Neural crest cell (in vitro differentiated cells): ENCODE results near the gene TALDO1. TPM values are rescaled to one million over a fixed set of nuclear protein-coding genes. Genes with fewer than 3 reads are reported as not detected.
A peak's percentile ranks its signal among the peaks of the same experiment; 100 is the strongest.
"Not testable (repeated sequence)": the region's sequence is repeated elsewhere in the genome, so short reads cannot be mapped to it uniquely, and the experiment has no call there.

Experiments
- DNase-seq: peaks from one replicate; pipeline ENCODE4 v3.0.0; 2021; ENCODE audit warnings: low read depth, mixed read lengths, low spot score
- H3K27ac Mint-ChIP-seq: one replicate; pipeline ENCODE4 v1.8.0; 2021; ENCODE audit warnings: mild to moderate bottlenecking, mixed read lengths; ENCODE audit not compliant: unreplicated experiment
- H3K27me3 Mint-ChIP-seq: 2 replicates; pipeline ENCODE4 v1.8.0; 2021; ENCODE audit warnings: low read depth, mild to moderate bottlenecking, mixed read lengths
- H3K36me3 Mint-ChIP-seq: 2 replicates; pipeline ENCODE4 v1.8.0; 2021; ENCODE audit warnings: low read depth, mild to moderate bottlenecking, mixed read lengths
- H3K4me1 Mint-ChIP-seq: 2 replicates; pipeline ENCODE4 v1.8.0; 2021; ENCODE audit warnings: mixed read lengths
- H3K4me3 Mint-ChIP-seq: one replicate; pipeline ENCODE4 v1.8.0; 2021; ENCODE audit warnings: mild to moderate bottlenecking, mixed read lengths
- H3K9me3 Mint-ChIP-seq: 2 replicates; pipeline ENCODE4 v1.8.0; 2021; ENCODE audit warnings: mixed read lengths
- CTCF ChIP-seq: fragments of 200-600 bp; sonication (generic); conservative IDR thresholded peaks from 2 replicates; pipeline ENCODE4 v1.5.0; 2021; ENCODE audit warnings: antibody characterized with exemption, mild to moderate bottlenecking
- total RNA-seq: library from RNA; stranded (reverse); gene quantifications from 2 replicates; pipeline ENCODE4 v1.2.1, GENCODE V29; 2021

TALDO1 gene
- total RNA-seq, 1 donor from 2014 or later, result 154 TPM

GRCh38 chr11:728901-729491 lies 18.3 kb upstream of the TALDO1 start:
- Mint-ChIP-seq H3K4me1 (peaks cover 8% of the 10 kb centered on the region), H3K4me3 (no peak overlapping the region), H3K27me3 (peaks cover 44% of the 10 kb centered on the region), H3K36me3 (no peaks in the 10 kb centered on the region), H3K27ac (no peak overlapping the region), H3K9me3 (no peaks in the 10 kb centered on the region)
- no peak for DNase-seq
- no peak for TF ChIP-seq CTCF

- Mint-ChIP-seq H3K36me3 (no peaks in the 10 kb centered on the region), H3K27me3 (peaks cover 39% of the 10 kb centered on the region), H3K4me1 (peaks cover 8% of the 10 kb centered on the region), H3K4me3 (peak overlapping the region; percentile 48), H3K27ac (peak overlapping the region; percentile 70), H3K9me3 (no peaks in the 10 kb centered on the region)
- no peak for DNase-seq
- no peak for TF ChIP-seq CTCF
Observed at GRCh38 chr11:729492-730074, 17.7 kb upstream of the TALDO1 start.

- Mint-ChIP-seq H3K4me1 (peaks cover 21% of the 10 kb centered on the region), H3K36me3 (peaks cover 3% of the 10 kb centered on the region), H3K4me3 (no peak overlapping the region), H3K9me3 (peaks cover 3% of the 10 kb centered on the region), H3K27me3 (peaks cover 21% of the 10 kb centered on the region), H3K27ac (no peak overlapping the region)
- DNase-seq, result no peak
- TF ChIP-seq CTCF, result no peak
Observed at GRCh38 chr11:733072-733471, 14.2 kb upstream of the TALDO1 start.

GRCh38 chr11:734541-734940 lies 12.7 kb upstream of the TALDO1 start:
- not testable (repeated sequence) for DNase-seq

GRCh38 chr11:737366-737765 lies 9.9 kb upstream of the TALDO1 start:
- DNase-seq, result no peak
- Mint-ChIP-seq H3K4me3 (no peak overlapping the region), H3K36me3 (peaks cover 3% of the 10 kb centered on the region), H3K27me3 (peaks cover 14% of the 10 kb centered on the region), H3K9me3 (peaks cover 3% of the 10 kb centered on the region), H3K27ac (no peak overlapping the region), H3K4me1 (peaks cover 14% of the 10 kb centered on the region)
- no peak for TF ChIP-seq CTCF

More at GRCh38 chr11:734541-734940, 12.7 kb upstream of the TALDO1 start:
- H3K36me3 Mint-ChIP-seq, H3K9me3 Mint-ChIP-seq, H3K27ac Mint-ChIP-seq, H3K4me3 Mint-ChIP-seq: not testable (repeated sequence)
- Mint-ChIP-seq H3K27me3 (peaks cover 19% of the 10 kb centered on the region), H3K4me1 (peaks cover 19% of the 10 kb centered on the region)

GRCh38 chr11:737899-738298 lies 9.4 kb upstream of the TALDO1 start:
- peaks cover 14% of the 10 kb centered on the region for H3K4me1 Mint-ChIP-seq
- not testable (repeated sequence) for H3K27ac Mint-ChIP-seq, H3K9me3 Mint-ChIP-seq, H3K36me3 Mint-ChIP-seq, DNase-seq, H3K4me3 Mint-ChIP-seq
- H3K27me3 Mint-ChIP-seq, result peaks cover 14% of the 10 kb centered on the region
